HG02981 (cell line): ENCODE measurements around the gene ATG7.
A peak's percentile ranks its signal among the peaks of the same experiment; 100 is the strongest.
"Not testable (repeated sequence)": the region's sequence is repeated elsewhere in the genome, so short reads cannot be mapped to it uniquely, and the experiment has no call there.

Source experiments
- ATAC-seq: cut with Tn5 transposase; IDR thresholded peaks from one replicate; pipeline ENCODE4 v1.9.1; 2021; ENCODE audit warnings: mild to moderate bottlenecking, moderate library complexity; ENCODE audit not compliant: unreplicated experiment

Gene ATG7

GRCh38 chr3:11582191-11582968 lies 310.2 kb downstream of the ATG7 start:
- ATAC-seq = no peak

- no peak for ATAC-seq
These were observed 311.0 kb downstream of the ATG7 start for GRCh38 chr3:11583235-11583634.

- ATAC-seq = no peak
These were observed 311.4 kb downstream of the ATG7 start for GRCh38 chr3:11583638-11584046.

- no peak for ATAC-seq
These were observed 312.4 kb downstream of the ATG7 start for GRCh38 chr3:11584570-11584969.

GRCh38 chr3:11587766-11588165 lies 315.6 kb downstream of the ATG7 start:
- no peak for ATAC-seq

- no peak for ATAC-seq
These were observed 316.1 kb downstream of the ATG7 start for GRCh38 chr3:11588338-11588737.

GRCh38 chr3:11588755-11589154 lies 316.6 kb downstream of the ATG7 start:
- no peak for ATAC-seq

GRCh38 chr3:11589706-11590105 lies 317.5 kb downstream of the ATG7 start:
- ATAC-seq = no peak

GRCh38 chr3:11591002-11591355 lies 318.8 kb downstream of the ATG7 start:
- ATAC-seq = no peak

- ATAC-seq = no peak
These were observed 319.4 kb downstream of the ATG7 start for GRCh38 chr3:11591391-11592282.

- no peak for ATAC-seq
These were observed 320.5 kb downstream of the ATG7 start for GRCh38 chr3:11592445-11593298.

GRCh38 chr3:11593318-11594034 lies 321.3 kb downstream of the ATG7 start:
- no peak for ATAC-seq

GRCh38 chr3:11595024-11595423 lies 322.8 kb downstream of the ATG7 start:
- not testable (repeated sequence) for ATAC-seq

- no peak for ATAC-seq
These were observed 324.2 kb downstream of the ATG7 start for GRCh38 chr3:11596387-11596786.

- no peak for ATAC-seq
These were observed 328.5 kb downstream of the ATG7 start for GRCh38 chr3:11600501-11601282.

- ATAC-seq = peak; percentile 89
These were observed 329.4 kb downstream of the ATG7 start for GRCh38 chr3:11601446-11602238.

GRCh38 chr3:11602239-11602840 lies 330.1 kb downstream of the ATG7 start:
- ATAC-seq = peak; percentile 4

- no peak for ATAC-seq
These were observed 330.8 kb downstream of the ATG7 start for GRCh38 chr3:11602886-11603527.
